ENCODE data around the gene ZFYVE1.
"Not testable (repeated sequence)": the region's sequence is repeated elsewhere in the genome, so short reads cannot be mapped to it uniquely, and the experiment has no call there.

Gene ZFYVE1

DNA sequence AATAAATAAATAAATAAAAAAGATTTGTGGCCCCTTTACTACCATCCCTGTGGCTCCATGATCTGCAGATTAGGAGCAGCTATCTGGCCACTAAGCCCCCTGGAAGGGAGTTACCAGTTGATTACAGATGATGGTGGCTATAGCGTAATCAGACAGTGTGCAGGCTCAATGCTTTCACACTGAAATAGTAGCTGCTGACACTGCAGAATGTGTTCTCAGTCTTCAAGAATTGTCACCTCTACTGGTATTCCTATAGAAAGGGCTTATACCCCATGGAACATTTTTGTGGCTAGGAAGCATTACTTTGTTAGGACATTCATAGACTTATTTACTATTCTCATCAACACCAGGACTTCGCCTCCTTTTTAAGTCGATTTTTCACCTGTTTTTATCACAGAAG lies 69.7 kb downstream of the ZFYVE1 start:
- DNase-seq: no peak

DNA sequence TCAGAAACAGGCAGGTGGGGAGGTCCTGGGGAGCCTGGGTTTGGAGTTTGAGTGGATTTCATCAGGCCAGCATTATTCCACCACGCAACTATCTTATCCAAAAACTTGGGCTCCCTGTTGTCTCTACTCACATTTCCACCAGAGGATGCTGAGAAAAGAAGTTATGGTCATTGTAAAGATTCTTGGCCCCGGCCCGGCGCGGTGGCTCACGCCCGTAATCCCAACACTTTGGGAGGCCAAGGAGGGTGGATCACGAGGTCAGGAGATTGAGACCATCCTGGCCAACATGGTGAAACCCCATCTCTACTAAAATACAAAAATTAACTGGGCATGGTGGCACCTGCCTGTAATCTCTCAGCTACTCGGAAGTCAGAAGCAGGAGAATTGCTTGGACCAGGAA lies 70.2 kb downstream of the ZFYVE1 start:
- DNase-seq: not testable (repeated sequence)

DNA sequence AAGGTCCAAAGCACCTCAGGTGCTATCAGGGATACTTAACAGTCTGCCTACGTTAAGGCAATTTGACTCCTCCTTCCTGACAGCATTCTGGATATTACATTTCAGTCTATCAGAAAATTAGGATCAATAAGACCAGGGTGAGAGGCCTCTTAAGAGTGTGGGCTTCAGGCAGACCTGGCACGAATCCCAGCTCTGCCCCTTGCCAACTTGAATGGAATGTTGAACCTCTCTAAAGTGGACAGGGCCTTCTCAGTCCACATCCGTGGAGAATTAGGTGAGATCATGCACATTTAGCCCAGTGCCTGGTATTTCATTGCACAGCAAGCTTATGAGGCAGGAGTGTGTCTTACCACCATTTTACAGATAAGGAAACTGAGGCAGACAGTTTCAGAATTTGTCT lies 74.7 kb downstream of the ZFYVE1 start:
- no peak for DNase-seq

DNA sequence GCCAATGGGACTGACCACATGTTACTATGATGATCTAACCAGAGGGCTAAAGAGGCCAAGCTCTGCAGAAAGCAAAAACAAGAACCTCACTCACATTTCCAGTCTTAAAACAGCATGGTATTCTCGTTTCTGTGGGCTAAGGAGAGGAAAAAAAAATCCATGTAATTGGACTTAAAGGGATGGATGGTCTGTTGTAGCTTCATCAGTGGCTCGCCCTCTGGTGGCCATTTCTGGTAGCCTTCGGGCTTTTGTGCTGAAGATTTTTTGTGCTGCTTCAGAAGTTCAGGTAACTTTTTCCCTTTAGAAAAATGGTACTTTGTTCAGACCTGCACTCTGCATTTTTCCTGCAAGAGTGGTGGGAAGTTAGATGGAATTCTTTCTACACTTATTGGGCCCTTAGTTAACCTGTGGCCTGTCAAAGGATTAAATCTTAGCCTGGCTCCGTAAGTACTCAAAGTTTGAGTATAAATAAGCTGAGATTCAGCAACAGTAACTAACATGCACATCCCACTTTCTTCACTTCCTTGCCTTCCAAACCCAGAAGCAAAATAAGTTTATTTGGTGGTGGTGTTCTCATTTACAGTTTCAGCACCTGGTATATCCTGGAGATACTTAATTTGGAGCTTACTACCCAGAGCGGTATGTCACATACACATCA lies 78.3 kb downstream of the ZFYVE1 start:
- peak; percentile 85 for DNase-seq

DNA sequence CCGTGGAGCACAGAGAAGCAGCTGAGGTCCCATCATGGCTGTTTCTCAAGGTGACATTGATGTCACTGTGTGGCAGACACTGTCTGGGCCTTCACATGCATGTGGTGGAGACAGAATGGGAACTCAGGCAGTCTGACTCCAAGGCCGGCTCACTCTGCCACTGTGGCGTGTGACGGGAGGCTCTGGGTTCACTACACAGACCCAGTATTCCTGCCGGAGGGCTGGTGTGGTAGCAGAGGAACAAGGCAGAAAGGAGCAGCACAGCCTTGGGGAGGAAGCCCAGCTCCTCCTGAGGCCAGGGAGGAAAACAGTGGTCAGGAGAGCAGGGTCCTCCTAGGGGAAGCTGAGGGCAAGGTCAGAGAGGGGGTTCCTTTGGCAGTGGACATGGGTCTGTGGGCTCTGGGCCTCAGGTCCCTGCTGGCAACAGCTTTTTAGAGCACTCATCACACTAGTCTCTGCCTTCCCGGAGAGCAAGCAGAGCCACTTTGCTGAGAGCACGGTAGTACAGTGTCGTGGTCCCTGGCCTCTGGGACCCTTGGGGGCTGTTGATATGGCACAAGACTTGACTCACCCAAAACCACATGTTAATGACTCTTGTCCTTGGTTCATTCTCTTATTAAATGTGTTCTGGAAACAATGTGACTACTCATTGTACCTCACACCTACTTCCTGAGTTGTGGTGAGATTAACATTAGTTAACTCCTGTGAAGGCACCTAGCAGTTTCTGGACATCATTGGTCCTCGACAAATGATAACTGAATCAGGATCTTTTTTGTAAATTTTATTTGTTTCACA lies 79.3 kb downstream of the ZFYVE1 start:
- DNase-seq: no peak

DNA sequence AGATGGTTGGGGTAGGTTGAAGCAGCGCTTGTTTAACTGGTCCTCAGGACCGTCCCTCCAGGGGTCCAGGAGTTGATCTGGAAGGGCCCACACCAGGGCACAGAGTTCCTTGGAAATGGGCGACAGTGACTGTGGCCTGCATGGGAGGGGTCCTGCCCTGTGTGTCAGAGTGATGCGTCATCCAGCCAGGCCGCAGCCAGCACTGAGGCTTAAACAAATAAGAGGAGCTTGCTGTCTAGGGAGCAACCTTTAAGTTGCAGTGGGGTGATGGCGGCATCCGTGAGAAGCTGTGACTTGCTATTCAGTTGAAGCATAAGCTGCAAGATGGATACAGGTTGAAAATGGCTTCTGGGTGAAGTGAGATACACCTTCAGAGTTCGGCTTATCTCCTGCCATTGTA lies 80.4 kb downstream of the ZFYVE1 start:
- DNase-seq: no peak

- DNase-seq: no peak
Measured at GRCh38 chr14:72945356-72946027, 81.4 kb downstream of the ZFYVE1 start.

DNA sequence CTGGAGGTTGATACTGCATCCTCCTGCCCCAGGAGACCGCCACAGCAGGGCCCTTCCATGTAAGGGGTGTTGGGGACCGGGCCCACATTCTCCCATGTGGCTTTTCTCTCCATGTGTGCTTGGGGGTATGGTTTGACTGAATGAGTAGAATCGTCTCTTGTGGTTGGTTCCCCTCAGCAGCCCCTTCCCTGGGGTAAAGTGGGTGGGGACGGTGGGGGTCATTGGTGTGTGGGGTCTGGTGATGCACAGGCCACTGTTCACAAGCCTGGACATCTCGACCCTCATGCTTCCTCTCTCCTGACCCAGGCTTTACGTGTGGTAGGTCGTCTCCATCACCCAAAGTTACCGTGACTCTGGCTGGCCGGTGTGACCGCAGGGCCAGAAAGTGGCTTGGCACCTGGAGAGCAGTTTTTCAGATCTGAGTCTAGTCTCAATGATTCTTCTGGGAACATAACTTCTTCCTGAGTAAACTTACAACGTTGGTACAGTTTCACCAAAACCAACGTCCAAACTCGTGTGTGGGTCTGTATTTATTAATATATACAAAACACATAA lies 83.0 kb downstream of the ZFYVE1 start:
- no peak for DNase-seq

- no peak for DNase-seq
Measured at GRCh38 chr14:72942934-72943333, 84.0 kb downstream of the ZFYVE1 start.

DNA sequence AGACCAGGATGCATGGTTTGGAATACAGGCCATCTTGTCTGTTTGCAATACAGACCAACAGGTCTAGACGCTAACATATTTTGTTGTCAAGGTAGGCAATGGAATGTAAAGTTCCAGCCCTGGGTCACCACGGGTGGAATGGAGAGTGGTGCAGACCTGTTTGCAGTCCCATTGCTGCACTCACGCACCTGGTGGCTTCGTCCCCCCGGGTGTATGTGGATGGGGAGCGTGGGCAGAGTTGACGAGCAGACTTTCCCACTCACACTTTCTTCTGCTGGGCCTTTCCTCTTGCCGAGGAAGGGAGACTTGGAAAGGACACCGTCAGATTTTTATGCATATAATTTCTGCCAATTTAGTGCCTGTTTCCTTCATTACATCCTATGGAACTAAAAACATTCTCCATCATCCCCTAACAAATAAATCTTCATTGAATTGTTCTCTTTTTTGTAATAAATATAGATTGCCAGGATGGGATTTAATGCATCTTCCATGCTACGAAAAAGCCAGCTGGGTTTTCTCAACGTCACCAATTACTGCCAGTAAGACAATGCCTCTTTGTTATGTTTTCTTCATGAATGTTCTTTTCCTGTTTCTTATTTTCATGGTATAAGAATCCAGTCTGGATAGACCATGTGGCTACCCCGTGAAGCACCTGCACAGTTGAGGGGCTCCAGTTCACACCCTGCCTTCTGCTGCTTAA lies 85.5 kb downstream of the ZFYVE1 start:
- DNase-seq: no peak

DNA sequence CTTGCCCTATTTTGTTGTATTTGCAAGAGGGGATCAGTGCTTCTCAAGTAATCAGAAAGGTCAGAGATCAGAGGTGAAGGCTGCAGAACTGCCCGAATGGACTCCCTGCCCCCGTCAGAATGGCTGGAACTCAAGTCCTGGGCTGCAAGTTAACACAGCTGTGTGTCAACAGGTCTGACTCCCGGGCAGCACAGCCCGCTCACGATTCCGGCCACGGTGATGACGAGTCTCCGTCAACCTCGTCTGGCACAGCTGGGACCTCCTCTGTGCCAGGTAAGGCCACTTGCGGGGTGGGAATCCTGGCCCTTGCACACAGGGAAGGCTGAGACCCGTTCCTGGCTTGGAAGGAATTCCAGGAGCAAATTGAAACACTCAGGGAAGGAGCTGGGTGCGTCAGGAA lies 87.3 kb downstream of the ZFYVE1 start:
- no peak for DNase-seq

GRCh38 chr14:72932893-72933292 lies 94.0 kb downstream of the ZFYVE1 start:
- DNase-seq: no peak

DNA sequence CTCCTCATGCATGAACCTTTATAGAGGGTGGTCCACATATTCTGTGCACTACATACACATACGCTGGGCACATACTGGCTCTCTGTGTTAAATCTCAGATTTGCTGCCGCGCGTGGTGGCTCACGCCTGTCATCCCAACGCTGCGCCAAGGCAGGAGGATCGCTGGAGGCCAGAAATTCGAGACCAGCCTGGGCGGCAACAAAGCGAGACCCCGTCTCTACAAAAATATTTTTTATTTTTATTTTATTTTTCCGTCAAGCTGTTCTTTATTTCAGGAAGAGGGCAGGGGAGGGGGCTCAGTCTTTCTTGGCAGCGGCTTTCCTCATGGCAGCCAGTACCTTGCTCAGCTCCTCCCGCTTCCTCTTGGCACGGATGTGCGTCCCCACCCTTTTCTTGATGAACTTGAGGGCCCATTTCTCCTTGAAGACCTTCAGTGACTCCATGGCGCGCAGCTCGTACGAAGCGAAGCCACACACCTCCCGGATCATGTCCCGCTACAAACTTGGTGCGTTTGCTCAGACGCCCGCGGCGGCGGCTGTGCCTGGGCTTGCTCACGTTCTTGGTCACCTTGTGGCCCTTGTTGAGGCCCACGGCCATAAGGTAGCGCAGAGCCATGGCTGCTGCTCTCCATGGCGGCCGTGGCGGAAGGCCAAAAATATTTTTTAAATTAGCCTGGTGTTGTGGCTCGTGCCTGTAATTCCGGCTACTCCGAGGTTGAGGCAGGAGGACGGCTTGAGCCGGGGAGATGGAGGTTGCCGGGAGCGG lies 97.4 kb downstream of the ZFYVE1 start:
- no peak for DNase-seq

DNA sequence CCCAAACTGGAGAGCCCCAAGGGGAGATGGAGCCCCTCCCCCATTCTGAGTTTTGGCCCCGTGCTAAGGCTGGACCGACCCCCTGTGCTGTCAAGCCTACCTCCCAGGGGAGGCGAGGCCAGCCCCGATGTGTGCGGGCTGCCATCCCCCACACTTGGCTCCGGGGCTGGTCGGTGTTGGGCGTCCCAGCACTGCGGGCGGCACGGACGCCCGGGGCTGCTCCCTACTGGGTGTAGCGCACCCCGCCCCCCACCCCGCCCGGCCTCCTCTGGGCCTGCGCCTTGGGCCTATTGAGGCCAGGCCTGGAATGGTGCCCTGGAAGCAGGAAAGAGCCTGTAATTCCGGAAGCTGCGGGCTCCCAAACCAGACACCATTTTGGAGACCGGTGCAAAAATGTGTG lies 98.0 kb downstream of the ZFYVE1 start:
- no peak for DNase-seq

DNA sequence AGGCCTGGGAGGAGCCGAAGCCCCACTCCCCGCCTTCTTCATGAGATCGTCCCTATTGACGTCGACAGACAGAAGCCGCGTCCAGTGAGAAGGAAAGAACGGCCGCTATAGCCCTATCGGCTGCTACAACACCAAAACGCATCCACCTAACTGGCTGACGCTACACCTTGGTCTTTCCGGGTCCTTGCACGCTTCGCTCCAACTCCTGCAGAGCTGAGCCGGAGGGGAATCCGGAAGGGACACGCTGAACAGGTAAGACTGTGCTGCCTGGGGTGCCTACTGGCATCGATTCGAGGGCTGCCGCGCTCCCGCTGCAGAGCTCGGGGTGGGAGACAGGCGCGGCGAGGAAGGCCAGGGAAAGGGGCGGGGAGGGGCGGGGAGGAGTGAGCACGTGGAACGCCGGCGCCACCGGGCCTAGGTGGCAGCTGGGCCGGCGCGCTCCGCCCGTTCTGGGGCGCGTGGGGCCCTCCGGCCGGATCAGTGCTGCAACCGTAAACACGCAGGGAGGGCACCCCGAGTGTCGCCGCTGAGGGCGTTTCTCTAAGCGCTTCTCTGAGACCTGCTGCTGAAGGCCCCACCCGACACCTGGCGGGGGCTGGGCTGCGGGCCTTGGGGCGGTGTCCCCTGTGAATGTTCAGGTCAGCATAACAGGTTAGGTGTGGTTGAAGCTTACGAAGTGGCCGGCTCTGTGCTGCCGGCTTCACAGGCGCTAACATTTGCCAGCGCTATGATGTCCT lies 100.4 kb downstream of the ZFYVE1 start, which contains the start of gene DCAF4:
Gene DCAF4 (plus strand): TSS at position 173 of the 737 bp plus-strand sequence. CDS start 11,515 bp downstream, outside the sequence.
- peak; percentile 94 for DNase-seq

DNA sequence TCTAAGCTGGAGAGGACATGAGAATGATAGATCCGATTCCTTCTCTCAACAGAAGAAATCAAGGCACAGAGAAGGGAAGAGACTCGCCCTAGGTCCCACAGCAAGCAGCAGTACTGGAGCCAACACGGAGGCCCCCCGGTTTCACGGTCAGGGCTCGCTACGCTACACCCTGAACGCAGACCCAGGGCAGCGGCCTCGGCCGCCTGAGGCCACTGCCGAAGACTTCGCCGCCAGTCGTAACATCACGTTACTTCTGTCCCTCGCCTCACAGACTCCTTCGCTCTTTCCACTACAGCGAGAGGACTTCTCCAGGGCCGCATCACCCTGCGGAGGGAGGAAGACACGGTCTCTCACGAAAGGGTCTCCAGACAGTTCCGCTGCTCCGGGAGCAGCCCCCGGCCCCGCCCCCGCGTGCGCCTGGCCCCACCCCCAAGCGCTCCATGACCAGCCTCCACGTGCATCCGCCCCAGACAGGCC lies 101.1 kb downstream of the ZFYVE1 start:
- DNase-seq: no peak

- no peak for DNase-seq
Measured at GRCh38 chr14:72925171-72925759, 101.6 kb downstream of the ZFYVE1 start.

GRCh38 chr14:72924337-72924736 lies 102.6 kb downstream of the ZFYVE1 start:
- DNase-seq: no peak

GRCh38 chr14:72921396-72921795 lies 105.5 kb downstream of the ZFYVE1 start:
- DNase-seq: no peak

DNA sequence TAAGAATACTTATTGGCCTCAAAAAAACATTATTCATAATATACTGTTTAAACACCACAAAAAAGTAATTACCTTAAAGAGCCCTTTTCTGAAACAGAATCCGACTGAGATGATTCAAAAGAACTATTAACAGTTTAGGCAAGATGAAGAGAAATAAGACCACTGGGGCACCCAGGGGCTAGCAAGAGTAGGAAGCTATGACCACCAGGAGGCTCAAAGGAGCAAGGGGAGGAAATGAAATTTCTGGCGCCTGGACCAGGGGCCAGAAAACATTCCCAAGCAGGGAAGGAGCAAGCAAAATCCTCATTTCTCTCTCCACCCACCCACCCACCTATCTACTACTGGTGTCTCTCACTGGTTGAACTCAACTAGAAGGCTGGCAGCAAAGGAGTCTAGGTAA lies 106.9 kb downstream of the ZFYVE1 start:
- DNase-seq: no peak
